BLaER1 (cell line): Measurements from ENCODE around the gene CANX.
"Not testable (repeated sequence)": the region's sequence is repeated elsewhere in the genome, so short reads cannot be mapped to it uniquely, and the experiment has no call there.

Source experiments
- H3K27ac ChIP-seq: shearing (Covaris generic); formaldehyde crosslinking; 2 replicates; pipeline ENCODE4 v1.8.1; 2022
- H3K27me3 ChIP-seq: shearing (Covaris generic); formaldehyde crosslinking; 2 replicates; pipeline ENCODE4 v1.8.1; 2022
- H3K36me3 ChIP-seq: shearing (Covaris generic); formaldehyde crosslinking; 2 replicates; pipeline ENCODE4 v1.8.1; 2022
- H3K4me1 ChIP-seq: shearing (Covaris generic); formaldehyde crosslinking; 2 replicates; pipeline ENCODE4 v1.8.1; 2022
- H3K4me2 ChIP-seq: shearing (Covaris generic); formaldehyde crosslinking; 2 replicates; pipeline ENCODE4 v1.8.1; 2022
- H3K4me3 ChIP-seq: shearing (Covaris generic); formaldehyde crosslinking; 2 replicates; pipeline ENCODE4 v1.8.1; 2022
- H3K9ac ChIP-seq: shearing (Covaris generic); formaldehyde crosslinking; 2 replicates; pipeline ENCODE4 v1.8.1; 2022
- H3K9me3 ChIP-seq: shearing (Covaris generic); formaldehyde crosslinking; 2 replicates; pipeline ENCODE4 v1.8.1; 2022
- H4K20me1 ChIP-seq: shearing (Covaris generic); formaldehyde crosslinking; 2 replicates; pipeline ENCODE4 v1.8.1; 2022
- Cebpa-rat ChIP-seq: shearing (Covaris generic); IDR thresholded peaks from 2 replicates; pipeline ENCODE4 v1.8.1; 2022

CANX gene

DNA sequence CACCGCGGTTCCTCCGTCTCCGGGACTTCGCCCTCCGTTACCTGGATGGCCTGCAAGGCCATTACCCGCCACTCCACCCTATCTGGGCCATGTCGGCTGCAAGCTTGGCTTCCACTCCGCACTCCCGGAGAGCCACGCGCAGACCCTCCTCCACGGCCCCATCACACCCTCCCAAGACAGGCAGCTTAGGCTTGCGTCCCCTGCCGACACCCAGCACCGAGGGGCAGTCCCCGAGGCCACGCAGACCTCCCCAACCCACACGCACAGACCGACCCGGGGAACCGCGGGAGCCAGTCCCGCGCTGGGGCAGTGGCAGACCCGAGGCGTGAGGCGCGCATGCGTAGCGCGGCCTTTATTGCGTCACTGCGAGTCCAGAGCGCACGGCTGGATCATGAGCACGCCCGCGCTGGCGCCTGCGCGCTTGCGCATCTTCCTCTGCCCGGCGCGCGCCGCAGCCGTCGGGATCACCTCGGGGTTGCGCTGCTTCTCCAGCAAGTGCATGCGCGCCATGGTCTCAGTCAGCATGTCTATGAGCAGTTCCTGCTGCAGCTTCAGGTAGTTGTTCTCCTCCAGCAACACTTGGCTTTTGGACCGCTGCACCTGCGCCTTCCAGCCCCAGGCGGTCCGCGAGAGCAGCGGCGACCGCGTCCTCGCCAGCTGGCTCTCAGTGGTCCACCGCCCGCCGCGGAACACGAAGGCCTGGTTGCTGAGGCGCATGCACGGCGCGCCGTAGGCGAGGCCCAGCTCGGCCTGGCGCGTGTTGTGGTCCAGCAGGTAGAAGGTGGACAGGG is 20.3 kb upstream of the CANX start:
- no peaks in the 10 kb centered on the region for H3K36me3 ChIP-seq
- H3K4me2 ChIP-seq = peak overlapping the region; percentile 94
- no peaks in the 10 kb centered on the region; the same call in 1 of the 2 replicates for H3K27me3 ChIP-seq
- peak; percentile 93 for TF ChIP-seq Cebpa-rat
- H3K4me3 ChIP-seq = peak overlapping the region; percentile 87
- H3K4me1 ChIP-seq = peaks cover 45% of the 10 kb centered on the region
- H3K9me3 ChIP-seq = no peaks in the 10 kb centered on the region
- H3K27ac ChIP-seq = peak overlapping the region; percentile 92
- no peaks in the 10 kb centered on the region; the same call in 1 of the 2 replicates for H4K20me1 ChIP-seq
- peak overlapping the region; percentile 92 for H3K9ac ChIP-seq

- H3K27me3 ChIP-seq = no peaks in the 10 kb centered on the region; the same call in 1 of the 2 replicates
- H4K20me1 ChIP-seq = no peaks in the 10 kb centered on the region; the same call in 1 of the 2 replicates
- peak overlapping the region; percentile 87 for H3K4me3 ChIP-seq
- no peak for TF ChIP-seq Cebpa-rat
- H3K36me3 ChIP-seq = no peaks in the 10 kb centered on the region
- H3K4me1 ChIP-seq = peaks cover 45% of the 10 kb centered on the region
- no peaks in the 10 kb centered on the region for H3K9me3 ChIP-seq
- H3K4me2 ChIP-seq = peak overlapping the region; percentile 94
- peak overlapping the region; percentile 92 for H3K9ac ChIP-seq
- peak overlapping the region; percentile 92 for H3K27ac ChIP-seq
Observed at GRCh38 chr5:179679014-179679674, 19.6 kb upstream of the CANX start.

- Histone ChIP-seq H3K36me3 (no peaks in the 10 kb centered on the region), H4K20me1 (no peaks in the 10 kb centered on the region; the same call in 1 of the 2 replicates), H3K9me3 (no peaks in the 10 kb centered on the region), H3K4me3 (no peak overlapping the region), H3K4me2 (no peak overlapping the region), H3K27ac (no peak overlapping the region), H3K9ac (no peak overlapping the region; the same call in 1 of the 2 replicates), H3K4me1 (peaks cover 38% of the 10 kb centered on the region), H3K27me3 (no peaks in the 10 kb centered on the region; the same call in 1 of the 2 replicates)
- no peak for TF ChIP-seq Cebpa-rat
Observed at GRCh38 chr5:179680014-179680779, 18.6 kb upstream of the CANX start.

DNA sequence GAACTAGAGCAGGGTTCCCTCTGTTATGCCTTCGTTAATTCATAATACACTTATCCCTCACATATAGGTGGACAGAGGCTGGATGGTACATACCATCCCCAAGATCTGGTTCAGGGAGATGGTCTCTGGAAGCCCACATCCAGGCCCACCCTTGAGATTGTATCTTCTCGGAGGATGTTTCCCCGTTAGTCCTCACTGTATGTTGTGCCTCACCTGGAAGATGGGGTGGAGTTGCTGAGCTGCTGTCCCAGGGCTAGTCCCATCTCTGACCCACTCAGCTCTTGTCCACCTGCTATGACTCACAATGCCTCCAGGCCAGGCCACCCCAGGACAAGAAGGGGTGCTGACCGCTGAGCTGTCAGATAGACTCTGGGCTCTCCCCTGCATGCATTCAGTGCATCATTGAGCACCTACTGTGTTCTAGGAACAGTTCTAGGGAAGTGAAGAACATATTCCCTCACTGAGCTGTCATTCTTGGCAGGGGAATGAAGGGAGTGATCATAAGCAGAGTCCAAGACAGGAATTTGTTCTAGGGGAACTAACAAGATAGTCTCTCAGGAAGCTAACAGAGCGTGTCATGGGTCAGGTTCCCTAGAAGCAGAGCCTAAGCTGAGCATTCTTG is 17.9 kb upstream of the CANX start, which contains the start of gene CBY3:
CBY3 (minus strand) TSS at position 255 of the 622 bp plus-strand sequence; CDS start at position 139, 116 bp downstream.
- no peak within 1 kb of the TSS for H3K27ac ChIP-seq
- no peak for TF ChIP-seq Cebpa-rat
- H3K4me2 ChIP-seq = no peak within 1 kb of the TSS
- H3K9me3 ChIP-seq = no peaks in the 10 kb centered on the region
- no peak within 1 kb of the TSS; the same call in 1 of the 2 replicates for H3K9ac ChIP-seq
- H3K36me3 ChIP-seq = no peaks in the 10 kb centered on the region
- H3K4me3 ChIP-seq = no peak within 1 kb of the TSS
- H3K4me1 ChIP-seq = peaks cover 31% of the 10 kb centered on the region
- H4K20me1 ChIP-seq = no peaks in the 10 kb centered on the region; the same call in 1 of the 2 replicates
- no peaks in the 10 kb centered on the region; the same call in 1 of the 2 replicates for H3K27me3 ChIP-seq

GRCh38 chr5:179689212-179689611 is 9.6 kb upstream of the CANX start:
- H3K4me3 ChIP-seq, H3K4me2 ChIP-seq, H4K20me1 ChIP-seq, H3K36me3 ChIP-seq, H3K9me3 ChIP-seq, H3K4me1 ChIP-seq, H3K9ac ChIP-seq, H3K27ac ChIP-seq, H3K27me3 ChIP-seq: not testable (repeated sequence)

GRCh38 chr5:179694561-179694960 is 4.2 kb upstream of the CANX start:
- Histone ChIP-seq H4K20me1 (peaks cover 7% of the 10 kb centered on the region), H3K36me3 (no peaks in the 10 kb centered on the region), H3K27ac (no peak overlapping the region), H3K4me2 (no peak overlapping the region), H3K4me1 (peaks cover 15% of the 10 kb centered on the region), H3K4me3 (no peak overlapping the region), H3K9me3 (no peaks in the 10 kb centered on the region), H3K27me3 (no peaks in the 10 kb centered on the region), H3K9ac (no peak overlapping the region)
- no peak for TF ChIP-seq Cebpa-rat

DNA sequence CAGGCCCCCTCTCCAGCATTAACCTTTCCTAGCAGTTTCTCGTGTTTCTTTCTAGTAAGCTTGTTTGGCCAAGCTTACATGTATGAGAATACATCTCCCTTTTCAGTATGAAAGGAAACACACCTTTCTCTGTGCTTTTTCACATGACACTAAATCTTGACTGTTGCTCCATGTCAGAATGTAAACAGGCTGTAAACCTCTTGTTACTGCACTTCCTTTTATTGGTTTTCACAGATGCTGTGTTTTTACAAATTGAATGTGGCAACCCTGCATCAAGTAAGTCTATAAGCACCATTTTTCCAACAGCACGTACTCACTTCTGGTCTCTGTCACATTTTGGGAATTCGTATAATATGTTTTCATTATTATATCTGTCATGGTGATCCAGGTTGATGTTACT is 2.2 kb upstream of the CANX start:
- H3K9ac ChIP-seq = no peak overlapping the region
- H3K27ac ChIP-seq = no peak overlapping the region
- H3K4me3 ChIP-seq = no peak overlapping the region
- H3K4me1 ChIP-seq = peaks cover 30% of the 10 kb centered on the region
- peaks cover 27% of the 10 kb centered on the region for H4K20me1 ChIP-seq
- no peaks in the 10 kb centered on the region for H3K9me3 ChIP-seq
- peaks cover 9% of the 10 kb centered on the region; the same call in 1 of the 2 replicates for H3K36me3 ChIP-seq
- no peaks in the 10 kb centered on the region for H3K27me3 ChIP-seq
- no peak overlapping the region for H3K4me2 ChIP-seq
- no peak for TF ChIP-seq Cebpa-rat

DNA sequence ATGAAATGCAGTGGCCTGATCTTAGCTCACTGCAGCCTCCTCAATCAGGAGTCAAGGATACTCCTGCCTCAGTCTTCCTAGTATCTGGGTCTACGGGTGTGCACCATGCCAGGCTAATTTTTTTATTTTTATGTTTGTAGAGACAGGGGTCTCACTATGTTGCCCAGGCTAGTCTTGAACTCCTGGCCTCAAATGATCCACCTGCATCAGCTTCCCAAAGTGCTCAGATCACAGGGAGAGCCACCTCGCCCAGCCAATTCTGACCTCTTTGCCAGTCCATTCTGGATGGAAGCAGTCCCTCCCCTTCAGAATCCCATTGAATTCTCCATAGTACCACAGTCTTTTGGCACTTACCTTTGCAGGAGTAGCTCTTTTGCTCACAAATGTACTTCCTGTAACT is 1.7 kb upstream of the CANX start:
- Histone ChIP-seq H3K27ac (no peak overlapping the region; the same call in 1 of the 2 replicates), H3K9me3 (no peaks in the 10 kb centered on the region), H3K36me3 (peaks cover 14% of the 10 kb centered on the region), H3K27me3 (no peaks in the 10 kb centered on the region), H3K9ac (no peak overlapping the region), H4K20me1 (peaks cover 32% of the 10 kb centered on the region), H3K4me2 (peak overlapping the region; percentile 89), H3K4me1 (peaks cover 34% of the 10 kb centered on the region), H3K4me3 (no peak overlapping the region)
- no peak for TF ChIP-seq Cebpa-rat

DNA sequence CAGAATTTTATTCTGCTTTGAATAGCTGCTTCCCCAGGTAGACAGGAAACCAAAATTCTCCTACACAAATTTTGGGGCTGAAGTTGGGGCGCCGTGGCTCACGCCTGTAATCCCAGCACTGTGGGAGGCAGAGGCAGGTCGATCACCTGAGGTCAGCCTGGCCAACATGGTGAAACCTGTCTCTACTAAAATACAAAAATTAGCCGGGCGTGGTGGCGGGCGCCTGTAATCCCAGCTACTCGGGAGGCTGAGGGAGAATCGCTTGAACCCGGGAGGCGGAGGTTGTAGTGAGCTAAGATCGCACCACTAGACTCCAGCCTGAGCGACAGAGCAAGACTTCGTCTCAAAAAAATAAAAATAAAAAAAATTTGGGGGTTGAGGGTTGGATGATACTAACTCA is 1.2 kb upstream of the CANX start:
- Histone ChIP-seq H3K4me1 (peaks cover 35% of the 10 kb centered on the region), H3K27ac (peak overlapping the region; percentile 96)

More for the DNA sequence above, 1.2 kb upstream of the CANX start:
- Histone ChIP-seq H3K4me2 (peak overlapping the region; percentile 89), H4K20me1 (peaks cover 36% of the 10 kb centered on the region), H3K36me3 (peaks cover 17% of the 10 kb centered on the region), H3K4me3 (peak overlapping the region; percentile 88), H3K9ac (peak overlapping the region; percentile 96)
- not testable (repeated sequence) for H3K9me3 ChIP-seq, H3K27me3 ChIP-seq
